Right lobe of liver (tissue), 4 donors: ENCODE data around the gene TICAM2.

ENCODE experiments used
- POLR2A ChIP-seq: fragments of 450-650 bp; IDR thresholded peaks from one replicate; pipeline ENCODE4 v1.6.1; 2017; ENCODE audit warnings: antibody characterized with exemption, mild to moderate bottlenecking
- TF ChIP-seq, protein P1 (sequence below), 4 donors: fragments of 200-600 bp in 3 of 4; fragments of 450-650 bp in 1 of 4; IDR thresholded peaks; one replicate each; pipeline versions ENCODE4 v1.5.1 to v1.8.0; 2016 to 2022; ENCODE audit warnings: antibody characterized with exemption in 4 of 4, mild to moderate bottlenecking in 2 of 4
- donor health status: DM: no; HTN: no; CAD: no.
- donor health status: DM: no; HTN: no; CAD: no.
- donor health status: DM: no; HTN: yes; CAD: no.

DNA sequence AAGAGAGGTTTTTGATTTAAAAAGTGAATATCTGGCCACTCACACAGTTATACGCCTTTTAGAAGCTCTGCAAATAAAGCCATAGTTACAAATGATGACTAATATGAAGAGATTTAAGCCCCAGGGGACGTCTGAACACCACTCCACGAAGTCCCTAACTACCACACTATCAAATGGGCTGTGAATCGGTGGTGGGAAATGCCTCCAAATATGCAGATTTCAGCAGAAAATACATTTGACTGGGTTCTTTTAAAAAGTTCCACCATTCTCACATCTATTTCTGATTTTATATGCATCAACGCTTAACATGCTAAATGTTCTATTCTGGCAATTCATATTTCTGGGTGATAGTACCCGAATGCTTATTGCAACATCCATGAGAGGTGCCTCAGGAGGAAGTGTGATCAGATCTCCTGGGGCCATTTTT, 22.5 kb downstream of the TICAM2 start:
- TF ChIP-seq, protein P1, sequence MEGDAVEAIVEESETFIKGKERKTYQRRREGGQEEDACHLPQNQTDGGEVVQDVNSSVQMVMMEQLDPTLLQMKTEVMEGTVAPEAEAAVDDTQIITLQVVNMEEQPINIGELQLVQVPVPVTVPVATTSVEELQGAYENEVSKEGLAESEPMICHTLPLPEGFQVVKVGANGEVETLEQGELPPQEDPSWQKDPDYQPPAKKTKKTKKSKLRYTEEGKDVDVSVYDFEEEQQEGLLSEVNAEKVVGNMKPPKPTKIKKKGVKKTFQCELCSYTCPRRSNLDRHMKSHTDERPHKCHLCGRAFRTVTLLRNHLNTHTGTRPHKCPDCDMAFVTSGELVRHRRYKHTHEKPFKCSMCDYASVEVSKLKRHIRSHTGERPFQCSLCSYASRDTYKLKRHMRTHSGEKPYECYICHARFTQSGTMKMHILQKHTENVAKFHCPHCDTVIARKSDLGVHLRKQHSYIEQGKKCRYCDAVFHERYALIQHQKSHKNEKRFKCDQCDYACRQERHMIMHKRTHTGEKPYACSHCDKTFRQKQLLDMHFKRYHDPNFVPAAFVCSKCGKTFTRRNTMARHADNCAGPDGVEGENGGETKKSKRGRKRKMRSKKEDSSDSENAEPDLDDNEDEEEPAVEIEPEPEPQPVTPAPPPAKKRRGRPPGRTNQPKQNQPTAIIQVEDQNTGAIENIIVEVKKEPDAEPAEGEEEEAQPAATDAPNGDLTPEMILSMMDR (IDR thresholded peaks at IDR 0.05) = no peak
- no peak for TF ChIP-seq POLR2A
